ENCODE data around the gene WDR49.

Gene WDR49

DNA sequence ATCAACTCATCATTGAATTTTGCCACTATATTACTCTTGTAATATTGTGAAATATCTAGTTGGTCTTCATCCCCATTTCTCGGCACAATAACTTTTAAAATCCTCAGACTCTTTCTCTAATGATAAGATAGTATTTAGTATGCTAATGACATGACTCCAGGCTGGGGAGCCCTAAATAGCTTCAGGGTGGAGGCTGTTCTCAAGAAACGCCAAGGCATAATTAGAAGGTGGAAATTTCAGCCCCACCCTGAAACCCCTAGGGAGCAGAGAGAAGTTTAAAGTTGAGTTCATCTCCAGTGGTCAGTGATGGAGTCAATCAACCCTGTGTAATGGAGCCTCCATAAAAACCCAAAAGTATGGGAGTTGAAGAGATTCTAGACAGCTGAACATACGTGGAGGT, 98.8 kb downstream of the WDR49 start:
- no peak overlapping the region for H3K4me3 ChIP-seq (ENCODE audit: low read length)
- H3K9me3 ChIP-seq (ENCODE audit: insufficient read depth, low read depth, low read length) = no peaks in the 10 kb centered on the region
- H3K27me3 ChIP-seq (ENCODE audit: insufficient read depth, low read length) = no peaks in the 10 kb centered on the region
- H3K36me3 ChIP-seq (ENCODE audit: insufficient read depth, low read depth, low read length) = no peaks in the 10 kb centered on the region
- H3K9ac ChIP-seq (ENCODE audit: low read depth, low read length) = no peak overlapping the region
- H3K4me1 ChIP-seq (ENCODE audit: insufficient read depth, low read length) = no peaks in the 10 kb centered on the region
- H3K27ac ChIP-seq (ENCODE audit: low read length) = no peak overlapping the region

DNA sequence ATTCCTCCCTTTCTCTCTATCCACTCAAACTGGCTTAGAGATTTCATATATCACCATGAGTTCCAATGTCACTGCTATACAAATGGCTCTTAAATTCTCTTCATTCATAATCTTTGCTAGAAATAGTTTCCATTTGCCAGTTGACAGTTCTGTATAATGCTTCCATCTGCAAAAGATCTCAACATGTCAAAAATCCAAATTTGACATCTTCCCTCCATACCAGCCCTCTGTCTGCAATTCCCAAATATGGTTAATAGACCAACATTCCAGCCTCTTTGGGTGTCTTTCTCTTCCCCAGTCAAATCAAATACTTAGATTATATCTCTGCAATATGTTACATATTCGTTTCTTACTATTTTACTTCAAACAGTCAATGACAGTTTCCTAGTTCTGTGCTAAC, 115.7 kb downstream of the WDR49 start:
- H3K9me3 ChIP-seq (ENCODE audit: insufficient read depth, low read depth, low read length) = no peaks in the 10 kb centered on the region
- no peak overlapping the region for H3K27ac ChIP-seq (ENCODE audit: low read length)
- no peaks in the 10 kb centered on the region for H3K27me3 ChIP-seq (ENCODE audit: insufficient read depth, low read length)
- no peaks in the 10 kb centered on the region for H3K4me1 ChIP-seq (ENCODE audit: insufficient read depth, low read length)
- no peak overlapping the region for H3K4me3 ChIP-seq (ENCODE audit: low read length)
- H3K9ac ChIP-seq (ENCODE audit: low read depth, low read length) = no peak overlapping the region
- H3K36me3 ChIP-seq (ENCODE audit: insufficient read depth, low read depth, low read length) = no peaks in the 10 kb centered on the region

GRCh38 chr3:167521006-167521355, 132.8 kb downstream of the WDR49 start:
- Histone ChIP-seq H3K27me3 (ENCODE audit: insufficient read depth, low read length) (no peaks in the 10 kb centered on the region), H3K4me1 (ENCODE audit: insufficient read depth, low read length) (no peaks in the 10 kb centered on the region), H3K4me3 (ENCODE audit: low read length) (no peak overlapping the region), H3K27ac (ENCODE audit: low read length) (no peak overlapping the region), H3K9me3 (ENCODE audit: insufficient read depth, low read depth, low read length) (no peaks in the 10 kb centered on the region; the same call in 1 of the 2 replicates), H3K9ac (ENCODE audit: low read depth, low read length) (no peak overlapping the region), H3K36me3 (ENCODE audit: insufficient read depth, low read depth, low read length) (no peaks in the 10 kb centered on the region)

DNA sequence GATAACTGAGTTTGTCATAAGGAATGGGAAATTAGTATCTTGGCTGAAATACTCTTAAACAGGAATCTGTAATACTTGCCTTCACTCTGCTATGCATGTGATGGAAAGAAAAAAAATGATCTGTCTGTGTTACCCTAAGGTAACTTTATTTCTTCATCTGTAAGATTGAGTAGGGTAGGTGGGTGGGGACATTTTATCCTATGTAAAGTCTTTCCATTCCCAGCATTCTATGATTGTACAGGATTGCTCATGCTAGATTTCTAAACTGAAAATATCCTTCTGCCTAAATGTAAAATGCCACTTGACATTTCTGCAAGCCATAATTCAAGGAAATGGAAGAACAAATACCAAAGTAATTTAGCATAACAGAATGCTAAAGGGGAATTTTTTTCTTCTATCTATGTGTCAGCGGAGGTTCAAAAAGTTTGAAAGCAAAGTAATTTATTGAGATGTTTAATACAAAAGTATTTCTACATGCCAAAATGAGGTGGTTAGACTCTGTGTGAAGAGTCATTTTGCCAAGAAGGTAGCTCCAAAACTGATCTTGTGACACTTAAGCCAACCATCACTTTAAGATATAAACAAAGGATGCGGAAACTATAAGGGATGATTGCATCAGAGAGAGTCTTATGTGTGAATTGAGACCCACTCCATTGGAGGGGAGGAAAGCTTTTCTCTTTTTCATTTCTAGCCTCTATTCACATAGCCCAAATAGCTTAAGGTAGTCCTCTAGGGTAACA, 133.3 kb downstream of the WDR49 start:
- Histone ChIP-seq H3K27me3 (ENCODE audit: insufficient read depth, low read length) (no peaks in the 10 kb centered on the region), H3K27ac (ENCODE audit: low read length) (no peak overlapping the region), H3K9me3 (ENCODE audit: insufficient read depth, low read depth, low read length) (no peaks in the 10 kb centered on the region; the same call in 1 of the 2 replicates), H3K9ac (ENCODE audit: low read depth, low read length) (no peak overlapping the region), H3K4me1 (ENCODE audit: insufficient read depth, low read length) (no peaks in the 10 kb centered on the region), H3K4me3 (ENCODE audit: low read length) (no peak overlapping the region), H3K36me3 (ENCODE audit: insufficient read depth, low read depth, low read length) (no peaks in the 10 kb centered on the region)

GRCh38 chr3:167507954-167508353, 145.8 kb downstream of the WDR49 start:
- no peak overlapping the region for H3K9ac ChIP-seq (ENCODE audit: low read depth, low read length)
- no peaks in the 10 kb centered on the region for H3K4me1 ChIP-seq (ENCODE audit: insufficient read depth, low read length)
- H3K4me3 ChIP-seq (ENCODE audit: low read length) = no peak overlapping the region
- no peaks in the 10 kb centered on the region for H3K27me3 ChIP-seq (ENCODE audit: insufficient read depth, low read length)
- H3K27ac ChIP-seq (ENCODE audit: low read length) = no peak overlapping the region
- no peaks in the 10 kb centered on the region for H3K36me3 ChIP-seq (ENCODE audit: insufficient read depth, low read depth, low read length)
- no peaks in the 10 kb centered on the region for H3K9me3 ChIP-seq (ENCODE audit: insufficient read depth, low read depth, low read length)

GRCh38 chr3:167502401-167502800, 151.3 kb downstream of the WDR49 start:
- H3K4me1 ChIP-seq (ENCODE audit: insufficient read depth, low read length) = no peaks in the 10 kb centered on the region
- no peak overlapping the region for H3K4me3 ChIP-seq (ENCODE audit: low read length)
- H3K27me3 ChIP-seq (ENCODE audit: insufficient read depth, low read length) = no peaks in the 10 kb centered on the region
- no peaks in the 10 kb centered on the region for H3K36me3 ChIP-seq (ENCODE audit: insufficient read depth, low read depth, low read length)
- no peak overlapping the region for H3K9ac ChIP-seq (ENCODE audit: low read depth, low read length)
- H3K9me3 ChIP-seq (ENCODE audit: insufficient read depth, low read depth, low read length) = no peaks in the 10 kb centered on the region
- no peak overlapping the region for H3K27ac ChIP-seq (ENCODE audit: low read length)

GRCh38 chr3:167501941-167502340, 151.8 kb downstream of the WDR49 start:
- no peak overlapping the region for H3K9ac ChIP-seq (ENCODE audit: low read depth, low read length)
- no peaks in the 10 kb centered on the region for H3K27me3 ChIP-seq (ENCODE audit: insufficient read depth, low read length)
- H3K4me3 ChIP-seq (ENCODE audit: low read length) = no peak overlapping the region
- no peaks in the 10 kb centered on the region for H3K36me3 ChIP-seq (ENCODE audit: insufficient read depth, low read depth, low read length)
- no peak overlapping the region for H3K27ac ChIP-seq (ENCODE audit: low read length)
- no peaks in the 10 kb centered on the region for H3K9me3 ChIP-seq (ENCODE audit: insufficient read depth, low read depth, low read length)
- no peaks in the 10 kb centered on the region for H3K4me1 ChIP-seq (ENCODE audit: insufficient read depth, low read length)

GRCh38 chr3:167497903-167498302, 155.8 kb downstream of the WDR49 start:
- H3K36me3 ChIP-seq (ENCODE audit: insufficient read depth, low read depth, low read length) = no peaks in the 10 kb centered on the region
- H3K4me3 ChIP-seq (ENCODE audit: low read length) = no peak overlapping the region
- H3K4me1 ChIP-seq (ENCODE audit: insufficient read depth, low read length) = no peaks in the 10 kb centered on the region
- no peak overlapping the region for H3K27ac ChIP-seq (ENCODE audit: low read length)
- H3K27me3 ChIP-seq (ENCODE audit: insufficient read depth, low read length) = no peaks in the 10 kb centered on the region
- H3K9me3 ChIP-seq (ENCODE audit: insufficient read depth, low read depth, low read length) = no peaks in the 10 kb centered on the region
- no peak overlapping the region for H3K9ac ChIP-seq (ENCODE audit: low read depth, low read length)

GRCh38 chr3:167493244-167493643, 160.5 kb downstream of the WDR49 start:
- Histone ChIP-seq H3K4me1 (ENCODE audit: insufficient read depth, low read length) (peaks cover 14% of the 10 kb centered on the region), H3K27me3 (ENCODE audit: insufficient read depth, low read length) (no peaks in the 10 kb centered on the region)

GRCh38 chr3:167491621-167492020, 162.1 kb downstream of the WDR49 start:
- no peaks in the 10 kb centered on the region for H3K9me3 ChIP-seq (ENCODE audit: insufficient read depth, low read depth, low read length)
- no peak overlapping the region for H3K4me3 ChIP-seq (ENCODE audit: low read length)
- H3K27me3 ChIP-seq (ENCODE audit: insufficient read depth, low read length) = no peaks in the 10 kb centered on the region
- H3K36me3 ChIP-seq (ENCODE audit: insufficient read depth, low read depth, low read length) = no peaks in the 10 kb centered on the region
- H3K4me1 ChIP-seq (ENCODE audit: insufficient read depth, low read length) = peaks cover 14% of the 10 kb centered on the region
- H3K27ac ChIP-seq (ENCODE audit: low read length) = no peak overlapping the region
- H3K9ac ChIP-seq (ENCODE audit: low read depth, low read length) = no peak overlapping the region

More at GRCh38 chr3:167493244-167493643, 160.5 kb downstream of the WDR49 start:
- Histone ChIP-seq H3K4me3 (ENCODE audit: low read length) (no peak overlapping the region), H3K27ac (ENCODE audit: low read length) (no peak overlapping the region), H3K9ac (ENCODE audit: low read depth, low read length) (no peak overlapping the region), H3K9me3 (ENCODE audit: insufficient read depth, low read depth, low read length) (no peaks in the 10 kb centered on the region), H3K36me3 (ENCODE audit: insufficient read depth, low read depth, low read length) (no peaks in the 10 kb centered on the region)

DNA sequence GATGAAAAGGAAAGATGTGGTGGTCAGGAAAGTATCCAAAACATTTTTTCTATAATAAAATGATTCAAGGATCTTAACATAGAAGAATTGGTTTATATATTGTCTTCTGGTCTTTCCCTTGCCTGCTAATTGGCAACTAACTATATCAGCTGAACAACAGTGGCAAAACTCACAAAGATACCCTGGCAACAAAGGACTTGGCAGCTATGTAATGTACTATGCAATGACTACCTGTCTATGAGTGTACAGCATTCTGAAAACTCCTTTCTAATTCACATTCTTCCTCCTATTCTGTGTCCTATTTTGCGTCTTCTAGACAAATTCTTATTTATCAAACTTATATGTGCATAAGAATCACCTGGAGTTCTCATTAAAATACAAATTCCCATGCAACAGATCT, 164.2 kb downstream of the WDR49 start:
- no peak overlapping the region for H3K27ac ChIP-seq (ENCODE audit: low read length)
- H3K4me1 ChIP-seq (ENCODE audit: insufficient read depth, low read length) = peaks cover 14% of the 10 kb centered on the region
- H3K36me3 ChIP-seq (ENCODE audit: insufficient read depth, low read depth, low read length) = no peaks in the 10 kb centered on the region
- H3K4me3 ChIP-seq (ENCODE audit: low read length) = no peak overlapping the region
- no peak overlapping the region for H3K9ac ChIP-seq (ENCODE audit: low read depth, low read length)
- H3K9me3 ChIP-seq (ENCODE audit: insufficient read depth, low read depth, low read length) = no peaks in the 10 kb centered on the region
- no peaks in the 10 kb centered on the region for H3K27me3 ChIP-seq (ENCODE audit: insufficient read depth, low read length)

DNA sequence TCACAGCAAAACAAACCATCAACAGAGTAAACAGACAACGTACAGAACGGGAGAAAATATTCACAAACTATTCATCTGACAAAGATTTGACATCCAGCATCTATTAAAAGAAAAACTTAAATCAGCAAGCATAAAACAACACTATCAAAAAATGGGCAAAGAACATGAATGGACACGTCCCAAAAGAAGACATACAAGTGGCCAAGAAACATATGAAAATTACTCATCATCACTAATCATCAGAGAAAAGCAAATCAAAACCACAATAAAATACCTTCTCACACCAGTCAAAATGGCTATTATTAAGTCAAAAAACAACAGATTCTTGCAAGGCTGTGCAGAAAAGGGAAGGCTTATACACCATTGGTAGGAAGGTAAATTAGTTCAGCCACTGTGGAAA, 166.2 kb downstream of the WDR49 start:
- no peaks in the 10 kb centered on the region for H3K9me3 ChIP-seq (ENCODE audit: insufficient read depth, low read depth, low read length)
- H3K36me3 ChIP-seq (ENCODE audit: insufficient read depth, low read depth, low read length) = no peaks in the 10 kb centered on the region
- H3K4me3 ChIP-seq (ENCODE audit: low read length) = no peak overlapping the region

More for the DNA sequence above, 166.2 kb downstream of the WDR49 start:
- Histone ChIP-seq H3K4me1 (ENCODE audit: insufficient read depth, low read length) (peaks cover 14% of the 10 kb centered on the region), H3K27ac (ENCODE audit: low read length) (no peak overlapping the region), H3K27me3 (ENCODE audit: insufficient read depth, low read length) (no peaks in the 10 kb centered on the region), H3K9ac (ENCODE audit: low read depth, low read length) (no peak overlapping the region)
